GM18909 (cell line): ENCODE measurements around the gene TMEM9.

Source experiments
- ATAC-seq: cut with Tn5 transposase; IDR thresholded peaks from one replicate; pipeline ENCODE4 v1.9.1; 2021; ENCODE audit warnings: mild to moderate bottlenecking; ENCODE audit not compliant: unreplicated experiment, poor library complexity

Gene TMEM9

DNA sequence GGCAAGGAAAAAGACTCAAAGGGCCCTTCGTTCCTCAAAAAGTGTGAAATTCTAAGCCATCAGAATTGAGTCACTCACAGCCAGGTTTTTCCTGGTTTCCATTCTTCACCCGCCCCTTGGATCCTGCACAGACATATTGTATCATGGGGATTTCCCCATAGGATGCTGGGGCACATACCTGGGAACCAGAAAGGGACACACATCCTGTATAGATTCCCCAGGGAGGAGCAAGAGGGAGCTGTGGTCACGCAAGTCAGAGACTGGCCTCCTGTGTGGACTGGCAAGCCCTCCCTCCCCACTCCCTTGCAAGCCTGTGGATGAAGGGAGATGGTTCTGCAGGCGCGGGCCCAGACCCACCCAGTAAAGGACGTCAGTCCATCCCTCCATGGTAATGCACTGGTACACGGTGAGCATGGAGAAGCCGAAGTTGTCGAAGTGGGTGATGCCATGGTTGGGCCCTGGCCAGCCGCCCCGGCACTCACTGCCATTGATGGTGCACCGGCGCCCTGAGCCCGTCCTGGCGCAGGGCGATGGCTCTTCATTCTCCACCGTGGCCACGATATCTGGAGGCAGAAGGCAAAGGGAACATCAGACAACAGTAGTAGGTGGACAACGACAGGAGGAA, 65.3 kb downstream of the TMEM9 start:
- no peak for ATAC-seq

DNA sequence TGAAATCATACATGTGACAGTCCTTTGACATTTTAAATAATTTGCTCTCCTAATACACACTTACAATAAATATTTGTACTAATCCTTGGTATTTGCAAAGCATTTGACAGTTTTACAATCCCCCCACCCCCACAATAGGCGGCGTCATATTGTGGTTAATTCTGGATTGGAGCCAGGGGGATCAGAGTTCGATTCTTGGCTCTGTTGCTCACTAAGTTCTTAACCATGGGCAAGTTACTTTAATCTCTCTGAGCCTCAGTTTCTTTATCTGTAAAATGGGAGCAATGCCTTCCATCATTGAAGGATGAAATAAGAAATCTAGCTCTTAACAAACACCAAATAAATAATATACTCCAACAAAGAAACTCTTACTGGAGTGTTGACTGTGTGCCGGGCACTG, 65.9 kb downstream of the TMEM9 start:
- ATAC-seq: no peak

DNA sequence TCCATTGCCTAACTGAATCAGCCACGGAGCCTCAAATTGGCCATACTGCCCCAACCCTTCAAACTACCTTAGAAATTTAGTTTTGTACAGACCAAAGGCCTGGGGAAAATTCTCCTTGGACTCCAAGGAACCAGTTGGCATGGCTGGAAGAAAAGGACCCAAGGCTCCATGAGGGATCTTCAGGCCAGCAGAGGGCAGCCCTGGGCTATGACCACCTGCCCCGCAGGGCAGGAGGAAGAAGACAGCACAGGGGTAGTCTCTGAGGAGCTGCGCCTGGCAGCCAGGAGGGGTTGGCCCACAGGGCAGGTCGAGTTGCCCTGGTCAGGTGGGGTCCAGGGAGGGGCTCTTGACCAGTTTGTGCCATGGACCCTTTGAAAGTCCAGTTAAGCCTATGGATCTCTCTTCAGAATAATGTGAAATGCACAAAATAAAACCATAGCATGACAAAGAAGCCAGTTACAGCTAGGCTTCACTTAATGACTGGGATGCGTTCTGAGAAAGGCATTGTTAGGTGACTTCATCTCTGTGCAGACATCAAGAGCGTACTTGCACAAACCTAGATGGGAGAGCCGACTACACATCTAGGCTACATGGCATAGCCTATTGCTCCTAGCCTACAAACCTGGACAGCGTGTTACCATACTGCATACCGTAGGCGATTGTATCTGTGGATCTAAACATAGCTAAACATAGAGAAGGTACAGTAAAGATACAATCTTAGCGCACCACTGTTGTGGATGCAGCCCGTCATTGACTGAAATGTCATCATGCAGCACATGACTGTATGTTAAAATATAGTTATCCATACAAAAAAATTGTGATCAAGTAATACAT, 68.2 kb downstream of the TMEM9 start:
- ATAC-seq: no peak
